Rectal smooth muscle tissue (tissue), 1 donor: ENCODE measurements around the gene DCLK2.

ENCODE experiments used
- H3K27ac ChIP-seq: one replicate; pipeline ENCODE4 v1.7.0; 2013; ENCODE audit warnings: low read depth, low read length, inconsistent platforms
- H3K27me3 ChIP-seq: one replicate; pipeline ENCODE4 v1.7.0; 2013; ENCODE audit warnings: low read length; ENCODE audit not compliant: control insufficient read depth, insufficient read depth
- H3K36me3 ChIP-seq: one replicate; pipeline ENCODE4 v1.7.0; 2013; ENCODE audit warnings: low read length; ENCODE audit not compliant: control insufficient read depth, insufficient read depth
- H3K4me1 ChIP-seq: one replicate; pipeline ENCODE4 v1.7.0; 2013; ENCODE audit warnings: low read length; ENCODE audit not compliant: control insufficient read depth, insufficient read depth
- H3K4me3 ChIP-seq: one replicate; pipeline ENCODE4 v1.7.0; 2013; ENCODE audit warnings: low read length
- H3K9ac ChIP-seq: one replicate; pipeline ENCODE4 v1.7.0; 2013; ENCODE audit warnings: low read length

Gene DCLK2

DNA sequence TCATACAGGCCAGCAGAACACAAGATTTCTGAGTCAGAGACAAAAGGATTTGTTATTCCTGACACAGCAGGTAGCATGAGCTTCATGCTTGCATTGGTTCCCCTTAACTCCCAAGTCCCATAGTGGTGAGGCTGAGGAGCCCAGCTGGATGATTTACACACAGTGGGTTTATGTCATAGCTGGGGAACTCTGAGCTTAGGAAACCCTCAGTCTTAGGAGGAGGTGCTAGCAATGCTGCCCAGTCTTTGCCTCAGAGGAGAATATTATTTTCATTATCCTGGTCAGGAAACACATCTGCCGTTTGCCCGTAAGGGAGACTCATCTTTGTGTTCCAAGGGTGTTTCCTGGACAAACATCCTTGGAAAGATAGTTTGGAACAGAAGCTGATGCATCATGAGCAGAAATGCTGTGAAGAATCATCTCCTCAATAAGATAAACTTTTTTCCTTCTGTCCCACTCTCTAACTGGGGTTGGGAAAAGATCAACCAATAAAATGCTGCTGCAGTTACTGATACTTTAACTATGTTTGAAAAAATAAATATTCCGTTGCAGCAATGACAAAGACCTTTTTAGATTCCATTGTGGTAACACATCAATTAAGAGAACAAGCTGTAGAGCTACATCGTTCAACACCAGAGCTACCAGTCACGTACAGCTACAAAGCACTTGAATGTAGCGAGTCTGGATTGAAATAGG, 146.8 kb downstream of the DCLK2 start:
- Histone ChIP-seq H3K36me3 (peaks cover 3% of the 10 kb centered on the region), H3K27ac (no peak overlapping the region), H3K4me3 (no peak overlapping the region), H3K4me1 (no peaks in the 10 kb centered on the region), H3K9ac (no peak overlapping the region), H3K27me3 (no peaks in the 10 kb centered on the region)

- Histone ChIP-seq H3K27ac (no peak overlapping the region), H3K4me1 (no peaks in the 10 kb centered on the region), H3K27me3 (no peaks in the 10 kb centered on the region), H3K36me3 (peaks cover 3% of the 10 kb centered on the region), H3K9ac (no peak overlapping the region), H3K4me3 (no peak overlapping the region)
Measured at GRCh38 chr4:150229520-150229919, 151.3 kb downstream of the DCLK2 start.

- Histone ChIP-seq H3K4me1 (peaks cover 3% of the 10 kb centered on the region), H3K27ac (no peak overlapping the region), H3K9ac (no peak overlapping the region), H3K36me3 (peaks cover 3% of the 10 kb centered on the region), H3K27me3 (no peaks in the 10 kb centered on the region), H3K4me3 (no peak overlapping the region)
Measured at GRCh38 chr4:150230561-150230960, 152.3 kb downstream of the DCLK2 start.

DNA sequence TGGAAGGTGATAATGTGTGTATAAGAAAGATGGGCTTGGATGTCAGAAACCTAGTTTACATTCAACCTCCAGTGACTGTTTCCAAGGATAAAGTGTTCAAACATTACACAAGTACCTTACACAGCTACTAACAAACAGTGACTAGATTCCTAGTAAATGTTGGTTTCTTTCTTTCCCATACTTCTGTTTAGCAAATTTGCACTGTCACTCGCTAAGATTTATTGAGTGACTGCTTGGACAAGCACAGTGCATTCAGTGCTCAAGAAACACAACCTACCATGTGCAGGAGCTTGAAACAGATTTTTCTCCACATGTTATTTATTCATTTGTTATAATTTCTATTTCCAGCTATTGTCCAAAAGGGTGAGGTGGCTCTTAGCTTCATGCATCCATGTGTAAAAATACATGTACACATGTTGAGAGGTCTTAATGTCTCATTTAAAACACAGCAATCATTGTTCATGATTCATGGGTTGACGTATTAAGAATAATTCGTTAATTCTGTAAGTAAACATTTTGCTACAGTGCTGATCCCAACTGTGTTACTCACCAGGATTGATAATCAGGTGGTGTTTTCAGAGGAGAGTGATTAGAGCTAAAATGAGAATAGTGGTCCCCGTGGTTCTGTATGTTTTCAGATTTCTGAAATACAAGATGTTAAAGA, 153.0 kb downstream of the DCLK2 start:
- Histone ChIP-seq H3K27ac (no peak overlapping the region), H3K4me1 (peaks cover 9% of the 10 kb centered on the region), H3K4me3 (no peak overlapping the region), H3K9ac (no peak overlapping the region), H3K27me3 (no peaks in the 10 kb centered on the region), H3K36me3 (peaks cover 3% of the 10 kb centered on the region)

GRCh38 chr4:150232029-150232428, 153.8 kb downstream of the DCLK2 start:
- Histone ChIP-seq H3K27ac (no peak overlapping the region), H3K4me1 (peaks cover 11% of the 10 kb centered on the region), H3K27me3 (no peaks in the 10 kb centered on the region), H3K9ac (no peak overlapping the region), H3K36me3 (peaks cover 3% of the 10 kb centered on the region), H3K4me3 (no peak overlapping the region)

- Histone ChIP-seq H3K36me3 (peaks cover 1% of the 10 kb centered on the region), H3K4me3 (no peak overlapping the region), H3K4me1 (peaks cover 15% of the 10 kb centered on the region), H3K27ac (no peak overlapping the region), H3K27me3 (no peaks in the 10 kb centered on the region), H3K9ac (no peak overlapping the region)
Measured at GRCh38 chr4:150234246-150234645, 156.0 kb downstream of the DCLK2 start.

GRCh38 chr4:150235317-150235716, 157.1 kb downstream of the DCLK2 start:
- Histone ChIP-seq H3K27ac (peak overlapping the region; percentile 60), H3K36me3 (no peaks in the 10 kb centered on the region), H3K4me1 (peaks cover 15% of the 10 kb centered on the region), H3K4me3 (no peak overlapping the region), H3K9ac (no peak overlapping the region), H3K27me3 (no peaks in the 10 kb centered on the region)

DNA sequence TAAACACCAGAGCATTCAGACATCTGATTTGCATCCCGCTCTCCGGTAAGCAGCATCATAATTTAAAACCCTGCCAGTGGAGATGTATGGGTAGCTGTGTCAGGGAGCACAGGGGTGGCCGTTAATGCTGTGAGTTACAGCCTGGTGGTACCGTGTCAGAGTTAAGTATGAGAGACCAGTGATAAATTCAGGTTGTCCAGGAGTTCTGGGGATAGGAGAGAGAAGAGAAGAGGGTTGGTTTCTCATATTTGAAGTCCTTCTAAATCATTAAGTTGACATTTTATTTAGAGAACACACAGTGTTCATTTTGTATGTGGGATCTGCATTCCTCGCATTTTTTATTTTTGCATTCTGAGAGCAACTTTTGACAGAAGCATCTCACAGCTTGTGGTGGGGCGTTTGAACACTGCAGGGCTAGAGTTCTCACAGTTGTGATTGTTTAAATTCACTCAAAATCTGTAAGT, 157.6 kb downstream of the DCLK2 start:
- Histone ChIP-seq H3K4me3 (no peak overlapping the region), H3K4me1 (peaks cover 15% of the 10 kb centered on the region), H3K9ac (no peak overlapping the region), H3K27ac (peak overlapping the region; percentile 60), H3K36me3 (no peaks in the 10 kb centered on the region), H3K27me3 (no peaks in the 10 kb centered on the region)

DNA sequence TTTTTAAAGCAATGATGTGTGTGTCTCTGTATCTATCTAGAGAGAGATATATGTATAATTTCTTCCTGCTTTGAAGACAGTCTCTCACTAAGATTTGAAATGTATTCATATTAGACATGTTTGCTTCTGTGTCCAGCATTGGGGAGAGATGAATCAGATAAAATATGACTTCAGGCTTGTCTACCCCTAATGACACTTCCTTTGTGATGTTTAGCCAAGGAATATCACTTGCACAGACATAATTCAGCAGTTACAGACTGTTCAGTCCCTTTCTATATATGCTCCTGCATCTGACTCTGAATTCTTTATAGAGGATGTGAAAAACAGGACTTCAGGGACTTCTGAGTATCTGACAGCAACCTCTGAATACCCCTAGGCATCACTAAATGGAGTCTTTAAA, 158.4 kb downstream of the DCLK2 start:
- H3K4me3 ChIP-seq, result no peak overlapping the region
- H3K27ac ChIP-seq, result peak overlapping the region; percentile 62
- H3K4me1 ChIP-seq, result peaks cover 15% of the 10 kb centered on the region
- H3K27me3 ChIP-seq, result no peaks in the 10 kb centered on the region
- no peak overlapping the region for H3K9ac ChIP-seq
- no peaks in the 10 kb centered on the region for H3K36me3 ChIP-seq

- H3K27ac ChIP-seq, result peak overlapping the region; percentile 6
- H3K36me3 ChIP-seq, result no peaks in the 10 kb centered on the region
- no peak overlapping the region for H3K4me3 ChIP-seq
- no peaks in the 10 kb centered on the region for H3K27me3 ChIP-seq
- peaks cover 15% of the 10 kb centered on the region for H3K4me1 ChIP-seq
- no peak overlapping the region for H3K9ac ChIP-seq
Measured at GRCh38 chr4:150237110-150237872, 159.0 kb downstream of the DCLK2 start.

GRCh38 chr4:150238591-150238990, 160.3 kb downstream of the DCLK2 start:
- Histone ChIP-seq H3K27me3 (no peaks in the 10 kb centered on the region), H3K4me1 (peaks cover 15% of the 10 kb centered on the region), H3K27ac (no peak overlapping the region), H3K36me3 (no peaks in the 10 kb centered on the region), H3K9ac (no peak overlapping the region), H3K4me3 (no peak overlapping the region)

GRCh38 chr4:150240011-150240410, 161.8 kb downstream of the DCLK2 start:
- Histone ChIP-seq H3K36me3 (no peaks in the 10 kb centered on the region), H3K27me3 (no peaks in the 10 kb centered on the region), H3K9ac (no peak overlapping the region), H3K4me3 (no peak overlapping the region), H3K27ac (no peak overlapping the region), H3K4me1 (peaks cover 15% of the 10 kb centered on the region)
